Aorta (tissue), 5 donors: ENCODE results near the gene C5orf63. TPM values are rescaled to one million over a fixed set of nuclear protein-coding genes. Genes with fewer than 3 reads are reported as not detected.

ENCODE experiments used
- ATAC-seq: fragments of 200-7000 bp; cut with Tn5 transposase; one replicate; pipeline ENCODE4 v1.9.1; 2022; ENCODE audit warnings: moderate library complexity; ENCODE audit not compliant: low FRiP score
- DNase-seq, 2 donors: peaks; one replicate each; pipeline ENCODE4 v3.0.0-alpha.2; 2020
- H3K27ac ChIP-seq, 2 donors: one replicate each; pipeline ENCODE4 v1.5.1; 2013; ENCODE audit warnings: low read length in 2 of 2, mild to moderate bottlenecking in 2 of 2, moderate library complexity in 2 of 2, control low read depth in 1 of 2, inconsistent platforms in 1 of 2, low read depth in 1 of 2
- H3K27me3 ChIP-seq, 2 donors: one replicate each; pipeline ENCODE4 v1.6.1; 2013; ENCODE audit warnings: control low read depth in 1 of 2, low read length in 1 of 2, mild to moderate bottlenecking in 1 of 2, moderate library complexity in 1 of 2; ENCODE audit not compliant: insufficient read depth in 2 of 2, control insufficient read depth in 1 of 2
- H3K36me3 ChIP-seq, 2 donors: one replicate each; pipeline ENCODE4 v1.6.1; 2013; ENCODE audit warnings: control low read depth in 1 of 2, low read length in 1 of 2, mild to moderate bottlenecking in 1 of 2; ENCODE audit not compliant: insufficient read depth in 2 of 2, control insufficient read depth in 1 of 2
- H3K4me1 ChIP-seq, 2 donors: one replicate each; pipeline ENCODE4 v1.6.1; 2013; ENCODE audit warnings: low read length in 2 of 2, control low read depth in 1 of 2, mild to moderate bottlenecking in 1 of 2, moderate library complexity in 1 of 2; ENCODE audit not compliant: insufficient read depth in 2 of 2, control insufficient read depth in 1 of 2
- H3K4me3 ChIP-seq, 2 donors: one replicate each; pipeline ENCODE4 v1.5.1; 2013; ENCODE audit warnings: low read length in 2 of 2, control low read depth in 1 of 2, mild to moderate bottlenecking in 1 of 2
- H3K9me3 ChIP-seq: one replicate; pipeline ENCODE4 v1.6.1; 2013; ENCODE audit warnings: mild to moderate bottlenecking, low read length; ENCODE audit not compliant: control insufficient read depth
- WGBS, 2 donors: extraction: QIAGEN DNeasy Blood & Tissue Kit; methylation state at CpG; one replicate each; pipeline ENCODE4 v1.1.7; 2013; 5-methylcytosine and 5-hydroxymethylcytosine counted together
- intact Hi-C, 2 donors: fragments of 100-400 bp; cut with DNase I; formaldehyde crosslinking; loops; one replicate each; pipeline versions ENCODE4 v1.14.2 to v1.15.0; 2022
- polyA plus RNA-seq, 2 donors: library from polyadenylated mRNA; stranded (reverse); fragments of 200-250 nt; gene quantifications; one replicate each; pipeline ENCODE4 v1.2.3, GENCODE V29; 2013
- total RNA-seq, 2 donors: library from RNA; stranded (reverse); fragmentation: NEBNext Ultra II Directional; extraction: Animal tissue kit (Norgen Biotek cat#: 25700); gene quantifications; one replicate each; pipeline ENCODE4 v1.2.1, GENCODE V29; 2021
- donor health status: healthy with polysubstance abuse.
- donor health status: Bipolar disorder and iron deficiency.
- donor health status: DM: no; HTN: no; CAD: no.
- donor health status: DM: no; HTN: no; CAD: no.
- donor health status: DM: yes; HTN: yes; CAD: no.

C5orf63 gene
- total and polyA plus RNA-seq, 4 donors: 3.1 to 7.3 (median 5.2) TPM

GRCh38 chr5:127083711-127084110 lies 10.4 kb upstream of the C5orf63 start:
- H3K4me3 ChIP-seq: no peak overlapping the region
- WGBS, 2 donors: 91 to 97% methylated on average over 2 of the region's 2 CpGs
- no peaks in the 10 kb centered on the region for H3K9me3 ChIP-seq
- intact Hi-C loops: no loop called here
- DNase-seq (no peak), ATAC-seq (no peak)
- no peak overlapping the region for H3K27ac ChIP-seq
- no peaks in the 10 kb centered on the region for H3K27me3 ChIP-seq
- H3K4me1 ChIP-seq: no peaks in the 10 kb centered on the region
- H3K36me3 ChIP-seq: no peaks in the 10 kb centered on the region

DNA sequence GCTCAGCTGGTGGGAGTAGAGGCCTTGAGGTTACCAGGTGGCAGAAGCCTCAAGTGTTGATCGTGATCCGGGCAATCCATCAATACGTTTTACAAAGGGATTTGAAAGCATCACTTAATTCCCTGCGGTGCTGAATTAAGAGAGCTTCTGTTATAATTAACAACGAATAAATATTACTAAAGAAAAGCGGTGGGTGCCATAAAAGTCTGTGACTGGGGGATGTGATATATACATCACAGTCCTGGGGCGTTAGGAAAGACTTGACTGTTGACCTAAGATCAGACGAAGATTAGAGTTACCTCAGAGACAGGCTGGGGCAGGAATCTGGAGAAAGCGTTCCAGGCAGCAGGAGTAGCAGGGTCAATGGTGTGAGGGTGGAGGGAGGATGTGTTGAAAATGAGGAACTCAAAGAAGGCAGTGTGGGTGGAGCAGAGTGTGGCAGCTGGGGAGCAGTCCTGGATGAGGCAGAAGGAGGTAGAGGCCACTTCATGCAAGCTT lies 6.7 kb upstream of the C5orf63 start:
- 45 to 54% methylated on average over 9 of the region's 9 CpGs for WGBS, 2 donors
- ATAC-seq: no peak
- Histone ChIP-seq H3K27ac (no peak overlapping the region), H3K27me3 (no peaks in the 10 kb centered on the region), H3K9me3 (no peaks in the 10 kb centered on the region), H3K36me3 (no peaks in the 10 kb centered on the region), H3K4me1 (no peaks in the 10 kb centered on the region), H3K4me3 (no peak overlapping the region)
- DNase-seq: no peak
- intact Hi-C loops: no loop called here

DNA sequence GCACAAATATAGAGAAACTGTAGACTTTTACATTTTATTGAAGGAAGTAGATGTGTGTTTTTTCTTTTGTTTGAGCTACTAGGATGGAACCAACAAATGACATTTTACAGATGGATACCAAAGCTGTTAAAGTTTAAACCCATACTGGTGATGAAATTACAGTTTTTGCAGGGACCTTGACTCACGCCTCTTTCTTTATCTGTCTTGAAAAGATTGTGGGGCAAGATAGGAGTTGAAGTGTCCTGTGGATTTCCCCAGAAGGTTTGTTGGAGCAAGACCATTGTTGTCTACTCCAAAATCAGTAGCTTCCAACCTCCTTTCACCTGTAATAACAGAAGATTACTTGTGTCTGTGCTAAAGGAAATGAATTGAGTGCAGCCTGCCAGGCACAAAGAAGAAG lies 4.1 kb upstream of the C5orf63 start:
- Histone ChIP-seq H3K9me3 (no peaks in the 10 kb centered on the region), H3K4me3 (no peak overlapping the region), H3K27ac (no peak overlapping the region), H3K36me3 (no peaks in the 10 kb centered on the region), H3K4me1 (no peaks in the 10 kb centered on the region), H3K27me3 (no peaks in the 10 kb centered on the region)
- 88 to 89% methylated on average over 1 of the region's 1 CpG for WGBS, 2 donors
- intact Hi-C loops: no loop called here
- DNase-seq: no peak
- ATAC-seq: no peak

GRCh38 chr5:127076315-127077129 lies 3.2 kb upstream of the C5orf63 start:
- no peaks in the 10 kb centered on the region for H3K36me3 ChIP-seq
- DNase-seq: no peak
- no peak overlapping the region for H3K4me3 ChIP-seq
- 63 to 64% methylated on average over 4 of the region's 4 CpGs for WGBS, 2 donors
- ATAC-seq: no peak
- H3K9me3 ChIP-seq: no peaks in the 10 kb centered on the region
- H3K27me3 ChIP-seq: no peaks in the 10 kb centered on the region
- no peak overlapping the region for H3K27ac ChIP-seq
- H3K4me1 ChIP-seq: no peaks in the 10 kb centered on the region
- intact Hi-C loops: no loop called here

- WGBS, 2 donors: 94 to 98% methylated on average over 3 of the region's 3 CpGs
- Histone ChIP-seq H3K4me1 (no peaks in the 10 kb centered on the region), H3K9me3 (no peaks in the 10 kb centered on the region), H3K27ac (no peak overlapping the region), H3K4me3 (no peak overlapping the region), H3K36me3 (no peaks in the 10 kb centered on the region), H3K27me3 (no peaks in the 10 kb centered on the region)
- DNase-seq: no peak
- intact Hi-C loops: no loop called here
- no peak for ATAC-seq
Observed at GRCh38 chr5:127074466-127074865, 1.2 kb upstream of the C5orf63 start.

DNA sequence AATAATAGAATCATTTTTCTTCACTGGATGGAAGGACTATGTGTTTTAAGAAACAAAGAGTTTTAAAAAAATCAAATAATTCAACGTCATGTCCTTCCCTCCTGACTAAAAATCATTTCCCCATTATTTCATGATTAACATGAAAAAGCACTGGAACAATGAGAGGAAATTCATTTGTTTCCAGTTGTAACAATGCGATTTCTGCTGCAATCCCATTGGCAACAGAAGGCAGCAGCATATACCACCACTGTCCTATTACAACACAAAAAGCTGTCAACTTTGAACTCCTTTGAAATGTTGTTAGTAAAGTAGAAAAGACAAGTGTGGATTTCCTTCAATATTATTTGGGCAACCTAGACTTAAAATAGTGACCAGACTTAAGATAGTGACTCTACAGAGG lies 3.1 kb downstream of the C5orf63 start:
- WGBS, 2 donors: 90 to 96% methylated on average over 2 of the region's 2 CpGs
- Histone ChIP-seq H3K4me3 (no peak overlapping the region), H3K36me3 (no peaks in the 10 kb centered on the region), H3K27me3 (no peaks in the 10 kb centered on the region), H3K4me1 (no peaks in the 10 kb centered on the region), H3K9me3 (no peaks in the 10 kb centered on the region), H3K27ac (no peak overlapping the region)
- intact Hi-C loops: no loop called here
- DNase-seq (no peak), ATAC-seq (no peak)

GRCh38 chr5:127068493-127069214 lies 4.6 kb downstream of the C5orf63 start:
- no peak overlapping the region for H3K4me3 ChIP-seq
- no peak overlapping the region for H3K27ac ChIP-seq
- ATAC-seq: no peak
- 37 to 43% methylated on average over 2 of the region's 2 CpGs for WGBS, 2 donors
- intact Hi-C loops: loop anchor here in 1 of 2 donors (5.0 kb wide), 1 partner anchor 36 kb away; the partner anchor contains the start of gene MARCHF3
- H3K4me1 ChIP-seq: no peaks in the 10 kb centered on the region
- no peaks in the 10 kb centered on the region for H3K27me3 ChIP-seq
- no peaks in the 10 kb centered on the region for H3K9me3 ChIP-seq
- no peak for DNase-seq
- no peaks in the 10 kb centered on the region for H3K36me3 ChIP-seq

DNA sequence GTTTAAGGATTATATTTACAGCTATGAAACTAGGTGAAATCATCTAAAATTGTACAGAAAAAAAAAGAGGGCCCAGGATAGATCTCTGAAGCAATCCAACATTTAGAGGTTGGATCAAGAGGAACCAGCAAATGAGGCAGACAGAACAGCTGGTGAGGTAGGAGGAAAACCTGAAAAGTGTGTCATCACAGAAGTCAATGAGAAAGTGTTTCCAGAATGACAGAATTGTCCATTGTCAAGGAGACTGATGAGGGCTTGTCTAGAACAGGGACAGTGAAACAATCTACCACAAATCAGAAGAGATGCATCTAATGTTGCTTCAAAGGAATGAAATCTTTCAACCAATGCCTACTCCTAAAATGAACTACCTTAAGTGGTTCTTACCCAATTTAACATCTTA lies 6.6 kb downstream of the C5orf63 start:
- intact Hi-C loops: loop anchor here in 1 of 2 donors (5.0 kb wide), 1 partner anchor 34 kb away; the partner anchor contains the start of gene MARCHF3
- no peak for ATAC-seq
- no peaks in the 10 kb centered on the region for H3K4me1 ChIP-seq

More for the DNA sequence above, 6.6 kb downstream of the C5orf63 start:
- Histone ChIP-seq H3K36me3 (no peaks in the 10 kb centered on the region), H3K27me3 (no peaks in the 10 kb centered on the region), H3K9me3 (no peaks in the 10 kb centered on the region), H3K27ac (no peak overlapping the region), H3K4me3 (no peak overlapping the region)
- DNase-seq: no peak
